ENCODE data around the gene TNNI3.
A peak's percentile ranks its signal among the peaks of the same experiment; 100 is the strongest.

Gene TNNI3

DNA sequence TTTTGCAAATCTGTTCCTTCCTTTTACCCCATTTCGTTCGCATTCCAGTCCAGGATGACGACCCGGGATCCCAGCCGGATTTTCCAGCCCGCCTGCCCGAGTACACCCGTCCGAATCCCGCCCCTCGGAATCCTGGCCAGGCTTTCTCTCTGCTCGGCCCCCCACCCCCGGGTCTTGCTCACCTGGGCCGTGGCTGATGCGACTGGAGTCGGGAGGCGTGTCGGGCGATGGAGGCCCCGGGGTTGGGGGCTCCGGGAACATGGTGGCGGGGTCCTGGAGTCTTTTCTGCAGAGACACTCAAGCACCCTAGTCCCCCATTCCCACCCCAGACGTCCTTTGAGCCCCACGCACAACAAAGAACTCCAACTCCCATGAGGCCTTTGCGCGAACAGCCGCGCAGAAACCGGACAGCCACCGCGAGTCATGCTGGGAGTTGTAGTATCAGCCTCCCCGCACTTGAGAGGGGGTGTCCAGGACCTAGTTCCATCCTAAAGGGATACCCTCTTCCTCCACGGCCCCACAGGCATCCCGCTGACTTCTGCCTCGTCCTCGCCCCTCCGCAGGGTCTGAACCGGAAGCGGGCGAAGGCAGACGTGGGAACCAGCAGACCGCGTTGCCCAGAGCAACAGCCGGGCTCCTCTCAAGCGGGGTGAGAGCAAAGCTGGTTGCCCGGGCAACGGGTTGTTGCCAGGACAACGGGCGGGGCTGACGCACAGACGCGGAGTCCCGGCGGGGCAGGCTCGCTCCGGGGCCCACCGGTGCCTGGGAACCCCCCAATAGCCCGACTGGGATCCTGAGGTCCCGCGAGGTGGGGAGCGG is 21.5 kb upstream of the TNNI3 start:
- no peak overlapping the region for H3K27ac ChIP-seq
- no peak for TF ChIP-seq ZFX (IDR thresholded peaks at IDR 0.05; ENCODE audit: borderline replicate concordance)
- TF ChIP-seq, protein P1, sequence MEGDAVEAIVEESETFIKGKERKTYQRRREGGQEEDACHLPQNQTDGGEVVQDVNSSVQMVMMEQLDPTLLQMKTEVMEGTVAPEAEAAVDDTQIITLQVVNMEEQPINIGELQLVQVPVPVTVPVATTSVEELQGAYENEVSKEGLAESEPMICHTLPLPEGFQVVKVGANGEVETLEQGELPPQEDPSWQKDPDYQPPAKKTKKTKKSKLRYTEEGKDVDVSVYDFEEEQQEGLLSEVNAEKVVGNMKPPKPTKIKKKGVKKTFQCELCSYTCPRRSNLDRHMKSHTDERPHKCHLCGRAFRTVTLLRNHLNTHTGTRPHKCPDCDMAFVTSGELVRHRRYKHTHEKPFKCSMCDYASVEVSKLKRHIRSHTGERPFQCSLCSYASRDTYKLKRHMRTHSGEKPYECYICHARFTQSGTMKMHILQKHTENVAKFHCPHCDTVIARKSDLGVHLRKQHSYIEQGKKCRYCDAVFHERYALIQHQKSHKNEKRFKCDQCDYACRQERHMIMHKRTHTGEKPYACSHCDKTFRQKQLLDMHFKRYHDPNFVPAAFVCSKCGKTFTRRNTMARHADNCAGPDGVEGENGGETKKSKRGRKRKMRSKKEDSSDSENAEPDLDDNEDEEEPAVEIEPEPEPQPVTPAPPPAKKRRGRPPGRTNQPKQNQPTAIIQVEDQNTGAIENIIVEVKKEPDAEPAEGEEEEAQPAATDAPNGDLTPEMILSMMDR (IDR thresholded peaks at IDR 0.05), result no peak

DNA sequence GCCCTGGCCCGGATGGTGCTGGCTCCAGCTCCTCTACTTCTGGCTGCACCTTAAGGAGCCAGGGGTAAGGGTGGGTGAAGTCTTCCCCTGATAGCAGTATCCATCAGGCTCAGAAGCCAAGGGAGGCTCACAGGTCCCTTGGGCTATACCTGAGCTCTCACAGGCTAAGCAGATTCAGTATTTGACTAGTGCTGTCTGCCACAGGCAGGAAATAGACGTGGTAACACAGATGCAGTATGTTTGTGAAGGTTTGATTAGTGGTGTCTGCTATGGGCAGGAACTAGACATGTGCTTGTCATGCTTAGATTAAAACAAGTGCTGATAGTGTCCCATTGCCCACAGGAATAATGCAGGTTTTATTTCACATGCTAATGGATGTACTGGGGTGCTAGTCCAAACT is 18.5 kb upstream of the TNNI3 start:
- peak overlapping the region; percentile 78 for H3K27ac ChIP-seq
- TF ChIP-seq, protein P1 (IDR thresholded peaks at IDR 0.05), result peak; percentile 48; the same call in 1 of the 2 replicates
- TF ChIP-seq ZFX (IDR thresholded peaks at IDR 0.05; ENCODE audit: borderline replicate concordance), result no peak

DNA sequence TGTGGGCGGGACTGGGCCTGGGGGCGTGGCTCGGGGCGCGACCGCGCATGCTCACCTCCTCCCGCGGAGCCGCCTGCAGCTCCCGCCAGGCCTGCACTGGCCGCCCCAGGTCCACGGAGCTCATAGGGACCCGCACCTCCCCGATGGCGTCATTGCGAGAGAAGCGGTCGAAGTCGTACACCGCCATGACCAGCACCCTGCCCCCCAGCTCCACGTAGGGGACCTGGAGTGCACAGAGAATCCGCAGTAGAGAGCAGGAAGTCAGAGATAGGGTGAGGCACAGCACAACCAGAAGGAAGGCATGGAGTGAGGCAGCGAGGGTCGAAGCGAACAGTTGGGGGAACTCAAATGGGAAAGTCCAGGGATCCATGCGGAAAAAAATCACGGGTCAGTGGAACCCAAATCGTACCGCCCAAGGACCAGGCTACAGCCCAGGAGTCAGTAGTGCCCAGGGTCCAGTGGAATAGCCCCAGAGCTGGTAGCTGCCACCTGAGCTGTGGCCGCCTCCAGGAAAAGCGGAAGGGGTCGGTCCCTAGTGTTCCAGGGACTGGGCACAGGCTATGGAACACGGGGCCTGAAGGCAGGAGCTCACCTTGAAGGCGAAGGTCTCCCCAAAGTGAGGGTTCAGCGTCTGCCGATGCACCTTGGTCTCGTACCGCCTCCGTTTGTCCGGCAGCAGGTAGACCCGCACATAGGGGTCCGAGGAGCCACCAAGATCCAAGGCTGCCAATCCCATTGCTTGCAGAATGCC is 17.8 kb upstream of the TNNI3 start:
- H3K27ac ChIP-seq, result peak overlapping the region; percentile 78
- no peak for TF ChIP-seq ZFX (IDR thresholded peaks at IDR 0.05; ENCODE audit: borderline replicate concordance)
- TF ChIP-seq, protein P1 (IDR thresholded peaks at IDR 0.05), result no peak

DNA sequence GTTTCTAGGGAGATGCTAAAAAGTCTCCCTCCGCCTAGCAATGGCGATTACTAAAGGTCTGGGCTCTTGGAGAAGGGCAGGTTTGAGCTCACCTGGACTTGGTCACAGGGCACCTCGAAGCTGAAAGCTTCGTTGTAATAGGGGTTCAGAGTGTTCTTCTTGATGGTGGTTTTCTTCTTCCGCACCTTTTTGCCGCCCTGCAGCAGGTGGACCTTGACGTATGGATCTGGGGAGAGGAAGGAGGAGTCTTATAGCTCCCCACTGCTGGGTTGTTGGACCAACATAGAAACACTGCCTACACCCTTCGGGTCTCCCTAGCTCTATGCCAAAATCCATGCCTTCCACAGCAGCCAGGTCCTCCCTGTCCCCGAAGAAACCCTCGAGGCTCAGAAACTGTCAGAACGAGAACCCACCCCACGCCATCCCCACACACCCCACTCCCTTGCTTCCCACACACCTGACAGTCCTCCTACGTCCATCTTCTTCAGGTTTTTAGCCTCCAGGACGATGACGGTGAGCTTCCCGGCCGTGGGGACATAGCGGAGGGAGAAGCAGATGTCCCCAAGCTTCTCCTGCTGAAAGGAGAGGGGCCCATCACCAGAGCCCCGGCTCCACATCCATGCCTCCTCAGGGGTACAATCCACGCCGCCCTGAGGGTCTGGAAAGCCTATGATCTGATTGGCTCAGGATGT is 17.0 kb upstream of the TNNI3 start:
- H3K27ac ChIP-seq, result peak overlapping the region; percentile 78
- no peak for TF ChIP-seq ZFX (IDR thresholded peaks at IDR 0.05; ENCODE audit: borderline replicate concordance)
- TF ChIP-seq, protein P1 (IDR thresholded peaks at IDR 0.05), result no peak

DNA sequence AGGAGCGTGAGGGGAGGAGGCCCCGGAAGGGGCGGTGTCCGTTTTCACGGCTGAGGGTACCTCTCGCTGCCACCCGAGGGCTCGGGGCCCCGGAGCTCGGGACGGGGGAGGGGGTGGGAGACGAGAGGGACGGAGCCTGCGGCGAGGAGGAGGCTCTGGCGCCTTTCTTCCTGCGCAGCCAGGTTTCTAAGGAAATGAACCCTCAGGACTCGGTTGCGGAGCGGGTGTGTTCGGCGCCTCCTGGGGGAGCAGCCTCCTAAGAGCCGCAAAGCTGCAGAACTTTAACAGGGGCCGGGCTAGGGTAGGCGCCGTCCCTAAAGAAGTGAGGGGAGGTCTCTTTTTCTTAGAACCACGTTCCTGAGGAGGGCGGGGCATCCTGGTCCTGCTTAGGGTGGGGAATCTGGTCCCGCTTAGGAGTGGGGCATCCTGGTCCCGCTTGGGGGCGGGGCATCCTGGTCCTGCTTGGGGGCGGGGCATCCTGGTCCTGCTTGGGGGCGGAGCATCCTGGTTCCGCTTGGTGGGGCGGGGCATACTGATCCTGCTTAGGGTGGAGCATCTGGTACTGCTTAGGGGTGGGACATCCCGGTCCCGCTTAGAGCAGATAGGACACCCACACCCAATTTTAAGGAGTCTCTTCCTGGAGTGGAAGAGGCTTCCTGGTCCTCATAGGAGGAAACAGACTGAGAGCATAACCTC is 16.3 kb upstream of the TNNI3 start:
- no peak for TF ChIP-seq ZFX (IDR thresholded peaks at IDR 0.05; ENCODE audit: borderline replicate concordance)
- TF ChIP-seq, protein P1 (IDR thresholded peaks at IDR 0.05), result 0 out of 2 replicates have a peak, but pooled peaks have one; percentile 5
- peak overlapping the region; percentile 78 for H3K27ac ChIP-seq

DNA sequence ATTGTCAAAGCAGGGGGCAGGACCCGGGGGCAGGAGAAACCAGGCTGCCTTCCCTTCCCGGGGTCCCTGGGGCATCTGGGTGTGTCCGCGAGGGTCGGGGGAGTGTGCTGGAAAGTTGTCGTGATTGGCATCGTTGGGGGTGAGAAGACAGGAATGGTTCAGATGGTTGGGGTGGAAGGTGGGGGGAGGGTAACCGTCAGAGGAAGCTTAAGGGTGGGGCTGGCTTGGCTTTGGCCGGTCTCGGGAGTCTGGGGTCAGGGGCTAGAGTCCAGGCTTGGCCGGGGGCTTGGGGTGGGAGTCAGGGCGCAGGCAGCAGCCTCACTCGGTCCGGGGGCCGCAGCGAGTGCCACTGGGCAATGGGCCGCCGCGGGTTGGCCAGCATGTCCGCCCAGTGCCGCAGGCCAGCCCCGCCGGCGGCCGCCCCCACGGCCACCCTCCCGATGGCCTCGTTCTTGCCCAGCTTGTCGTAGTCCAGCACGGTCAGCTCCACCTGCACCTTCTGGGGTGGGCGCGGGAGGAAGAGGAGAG is 15.7 kb upstream of the TNNI3 start:
- no peak for TF ChIP-seq ZFX (IDR thresholded peaks at IDR 0.05; ENCODE audit: borderline replicate concordance)
- TF ChIP-seq, protein P1 (IDR thresholded peaks at IDR 0.05), result no peak
- peak overlapping the region; percentile 78 for H3K27ac ChIP-seq
